ENCODE measurements around the gene LRRC71. TPM values are rescaled to one million over a fixed set of nuclear protein-coding genes. Genes with fewer than 3 reads are reported as not detected.
A peak's percentile ranks its signal among the peaks of the same experiment; 100 is the strongest.

Gene LRRC71
- total RNA-seq, 1 experiment from 2014 or later, result not detected

DNA sequence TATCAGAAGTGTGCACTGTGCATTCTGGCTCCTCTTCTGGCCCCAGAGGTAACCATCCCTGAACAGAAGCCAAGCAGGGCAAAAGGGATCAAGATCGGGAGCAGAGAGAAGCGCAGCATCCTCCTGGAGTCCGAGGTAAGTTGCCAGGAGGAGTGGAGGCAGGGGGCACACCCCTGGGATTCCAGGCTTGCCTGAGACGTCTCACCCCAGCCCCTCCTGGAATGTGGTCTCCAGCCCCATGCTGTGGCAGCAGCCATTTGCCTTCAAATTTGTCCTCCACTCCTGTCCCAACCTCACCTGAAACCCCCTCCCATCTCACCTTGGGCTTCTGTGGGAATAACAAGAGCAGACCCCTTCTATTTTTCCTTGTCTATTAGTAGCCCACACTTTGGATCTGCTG, 10.1 kb downstream of the LRRC71 start:
- no peak for DNase-seq (ENCODE audit: unreplicated experiment)
- peaks cover 8% of the 10 kb centered on the region for H3K36me3 Mint-ChIP-seq (ENCODE audit: insufficient read depth, unreplicated experiment)
- no TSS peak for BruUV-seq (replicated peaks)
- intact Hi-C loops (cut with micrococcal nuclease), result no loop called here
- H3K4me1 Mint-ChIP-seq (ENCODE audit: insufficient read depth, unreplicated experiment), result peaks cover 23% of the 10 kb centered on the region
- ChIA-PET POLR2A (no interaction called here), CTCF (interaction anchor here (1.2 to 13.9 kb wide), 6 partner anchors 20 to 271 kb away, joined by 3 to 363 read pairs (median 42); partner anchors contain the start of gene PEAR1)
- no peaks in the 10 kb centered on the region for H3K9me3 Mint-ChIP-seq (ENCODE audit: unreplicated experiment)
- no peak overlapping the region for H3K27ac Mint-ChIP-seq (ENCODE audit: low read depth, unreplicated experiment)
- H3K4me3 Mint-ChIP-seq (ENCODE audit: unreplicated experiment), result no peak overlapping the region
- no peak for TF ChIP-seq CTCF (IDR thresholded peaks at IDR 0.05; ENCODE audit: unreplicated experiment)
- H3K27me3 Mint-ChIP-seq (ENCODE audit: insufficient read depth, unreplicated experiment), result peaks cover 42% of the 10 kb centered on the region

DNA sequence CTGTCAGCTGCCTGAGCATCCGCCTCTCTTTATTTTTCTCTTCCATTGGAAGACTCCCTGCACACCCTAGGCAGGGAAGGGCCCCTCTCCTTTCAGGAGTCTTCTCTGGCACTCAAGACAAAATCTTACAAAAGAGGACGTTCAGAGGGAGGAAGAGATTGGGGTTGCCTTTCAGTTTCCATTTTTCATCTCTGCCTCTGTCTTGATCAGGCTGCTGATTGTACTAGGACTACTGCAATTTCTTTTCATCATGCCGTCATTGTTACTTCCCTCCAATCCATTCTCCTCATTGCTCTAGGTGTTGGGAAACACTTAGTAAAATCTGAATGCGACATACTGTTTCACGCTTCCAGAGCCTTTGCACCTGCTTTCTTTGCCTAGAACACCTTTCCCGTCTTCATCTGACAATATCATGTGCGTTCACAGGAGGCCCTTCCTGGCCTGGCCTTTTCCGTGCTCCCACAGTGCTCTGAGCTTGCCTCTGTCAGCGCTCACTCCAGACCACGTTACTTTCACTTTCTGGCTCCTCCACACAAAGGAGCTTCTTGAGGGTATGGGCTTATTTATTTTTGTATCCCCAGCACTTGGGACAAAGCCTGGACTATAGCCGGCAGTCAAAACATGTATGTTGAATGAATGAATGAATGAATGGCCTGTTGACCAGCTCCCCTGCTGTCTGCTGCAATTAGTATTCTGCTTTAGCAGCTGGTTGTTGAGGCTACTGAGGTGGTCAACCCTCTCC, 10.9 kb downstream of the LRRC71 start:
- intact Hi-C loops (cut with micrococcal nuclease), result no loop called here
- H3K27ac Mint-ChIP-seq (ENCODE audit: low read depth, unreplicated experiment), result no peak overlapping the region
- no TSS peak for BruUV-seq (replicated peaks)
- ChIA-PET CTCF (interaction anchor here (0.7 to 13.9 kb wide), 7 partner anchors 10 to 242 kb away, joined by 3 to 363 read pairs (median 3); partner anchors contain the start of gene PEAR1), POLR2A (interaction anchor here (0.6 to 1.1 kb wide), 3 partner anchors 9 to 147 kb away, joined by 3 read pairs; no protein-coding TSS in a partner anchor)
- peaks cover 42% of the 10 kb centered on the region for H3K27me3 Mint-ChIP-seq (ENCODE audit: insufficient read depth, unreplicated experiment)
- DNase-seq (ENCODE audit: unreplicated experiment), result no peak
- TF ChIP-seq CTCF (IDR thresholded peaks at IDR 0.05; ENCODE audit: unreplicated experiment), result no peak
- H3K4me3 Mint-ChIP-seq (ENCODE audit: unreplicated experiment), result no peak overlapping the region
- peaks cover 16% of the 10 kb centered on the region for H3K36me3 Mint-ChIP-seq (ENCODE audit: insufficient read depth, unreplicated experiment)
- peaks cover 15% of the 10 kb centered on the region for H3K4me1 Mint-ChIP-seq (ENCODE audit: insufficient read depth, unreplicated experiment)
- no peaks in the 10 kb centered on the region for H3K9me3 Mint-ChIP-seq (ENCODE audit: unreplicated experiment)

- Mint-ChIP-seq H3K27ac (ENCODE audit: low read depth, unreplicated experiment) (no peak overlapping the region), H3K4me1 (ENCODE audit: insufficient read depth, unreplicated experiment) (peaks cover 10% of the 10 kb centered on the region), H3K4me3 (ENCODE audit: unreplicated experiment) (no peak overlapping the region), H3K27me3 (ENCODE audit: insufficient read depth, unreplicated experiment) (peaks cover 42% of the 10 kb centered on the region), H3K9me3 (ENCODE audit: unreplicated experiment) (no peaks in the 10 kb centered on the region), H3K36me3 (ENCODE audit: insufficient read depth, unreplicated experiment) (peaks cover 16% of the 10 kb centered on the region)
- CTCF ChIA-PET, result interaction anchor here (0.7 to 13.9 kb wide), 9 partner anchors 9 to 242 kb away, joined by 3 to 363 read pairs (median 4); partner anchors contain the start of gene PEAR1
- no peak for TF ChIP-seq CTCF (IDR thresholded peaks at IDR 0.05; ENCODE audit: unreplicated experiment)
- DNase-seq (ENCODE audit: unreplicated experiment), result no peak
- intact Hi-C loops (cut with micrococcal nuclease), result no loop called here
- POLR2A ChIA-PET, result interaction anchor here (0.6 to 2.0 kb wide), 4 partner anchors 9 to 148 kb away, joined by 3 to 4 read pairs (median 3); no protein-coding TSS in a partner anchor
- no TSS peak for BruUV-seq (replicated peaks)
These were observed 11.7 kb downstream of the LRRC71 start for GRCh38 chr1:156931974-156932710.

- POLR2A ChIA-PET, result interaction anchor here (0.8 to 2.0 kb wide), 3 partner anchors 11 to 17 kb away, joined by 3 to 4 read pairs (median 4); no protein-coding TSS in a partner anchor
- intact Hi-C loops (cut with micrococcal nuclease), result no loop called here
- no peaks in the 10 kb centered on the region for H3K9me3 Mint-ChIP-seq (ENCODE audit: unreplicated experiment)
- peaks cover 35% of the 10 kb centered on the region for H3K27me3 Mint-ChIP-seq (ENCODE audit: insufficient read depth, unreplicated experiment)
- TF ChIP-seq CTCF (IDR thresholded peaks at IDR 0.05; ENCODE audit: unreplicated experiment), result no peak
- no peak for DNase-seq (ENCODE audit: unreplicated experiment)
- H3K27ac Mint-ChIP-seq (ENCODE audit: low read depth, unreplicated experiment), result no peak overlapping the region
- CTCF ChIA-PET, result interaction anchor here (0.6 to 13.9 kb wide), 6 partner anchors 8 to 255 kb away, joined by 3 to 363 read pairs (median 6); partner anchors contain the start of gene PEAR1
- peaks cover 18% of the 10 kb centered on the region for H3K36me3 Mint-ChIP-seq (ENCODE audit: insufficient read depth, unreplicated experiment)
- peaks cover 4% of the 10 kb centered on the region for H3K4me1 Mint-ChIP-seq (ENCODE audit: insufficient read depth, unreplicated experiment)
- TSS peak; percentile 12 for BruUV-seq (replicated peaks)
- no peak overlapping the region for H3K4me3 Mint-ChIP-seq (ENCODE audit: unreplicated experiment)
These were observed 12.7 kb downstream of the LRRC71 start for GRCh38 chr1:156933136-156933535.
